Skeletal muscle tissue (tissue), 4 donors: ENCODE results near the gene ITGA3. TPM values are rescaled to one million over a fixed set of nuclear protein-coding genes. Genes with fewer than 3 reads are reported as not detected.
A peak's percentile ranks its signal among the peaks of the same experiment; 100 is the strongest.

ENCODE experiments used
- H3K27ac ChIP-seq: one replicate; pipeline ENCODE4 v1.7.0; 2013; ENCODE audit warnings: mild to moderate bottlenecking, low read depth, low read length, inconsistent platforms
- H3K27me3 ChIP-seq, 3 donors: one replicate each; pipeline ENCODE4 v1.7.0; 2013; ENCODE audit warnings: low read length in 3 of 3; ENCODE audit not compliant: control insufficient read depth in 3 of 3, insufficient read depth in 3 of 3
- H3K36me3 ChIP-seq, 3 donors: one replicate each; pipeline ENCODE4 v1.7.0; 2013; ENCODE audit warnings: low read length in 3 of 3; ENCODE audit not compliant: control insufficient read depth in 3 of 3, insufficient read depth in 3 of 3
- H3K4me1 ChIP-seq, 3 donors: one replicate each; pipeline ENCODE4 v1.7.0; 2013; ENCODE audit warnings: low read length in 3 of 3, mild to moderate bottlenecking in 3 of 3; ENCODE audit not compliant: control insufficient read depth in 3 of 3, insufficient read depth in 3 of 3
- H3K4me3 ChIP-seq, 3 donors: one replicate each; pipeline ENCODE4 v1.7.0; 2013; ENCODE audit warnings: low read length in 3 of 3
- H3K9ac ChIP-seq, 3 donors: one replicate each; pipeline ENCODE4 v1.7.0; 2013; ENCODE audit warnings: low read length in 3 of 3, mild to moderate bottlenecking in 3 of 3, moderate library complexity in 2 of 3, low read depth in 1 of 3
- H3K9me3 ChIP-seq, 3 donors: one replicate each; pipeline ENCODE4 v1.7.0; 2013; ENCODE audit warnings: low read length in 3 of 3; ENCODE audit not compliant: control insufficient read depth in 3 of 3
- total RNA-seq: library from RNA; depleted of rRNA; stranded (reverse); fragments of >200 nt; gene quantifications from one replicate; pipeline ENCODE4 v1.2.3, GENCODE V29; 2014
- donor health status: Osteomylitis.

Gene ITGA3
- total RNA-seq, 1 donor from 2014 or later: 27.7 TPM

DNA sequence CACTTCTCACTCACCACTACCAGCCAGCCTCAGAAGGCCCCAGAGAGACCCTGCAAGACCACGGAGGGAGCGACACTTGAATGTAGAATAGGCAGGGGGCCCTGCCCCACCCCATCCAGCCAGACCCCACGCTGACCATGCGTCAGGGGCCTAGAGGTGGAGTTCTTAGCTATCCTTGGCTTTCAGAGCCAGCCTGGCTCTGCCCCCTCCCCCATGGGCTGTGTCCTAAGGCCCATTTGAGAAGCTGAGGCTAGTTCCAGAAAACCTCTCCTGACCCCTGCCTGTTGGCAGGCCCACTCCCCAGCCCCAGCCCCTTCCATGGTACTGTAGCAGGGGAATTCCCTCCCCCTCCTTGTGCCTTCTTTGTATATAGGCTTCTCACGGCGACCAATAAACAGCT is 34.2 kb downstream of the ITGA3 start:
- no peak overlapping the region for H3K9ac ChIP-seq
- no peaks in the 10 kb centered on the region for H3K27me3 ChIP-seq
- no peaks in the 10 kb centered on the region for H3K9me3 ChIP-seq
- no peak overlapping the region for H3K27ac ChIP-seq
- H3K4me3 ChIP-seq: no peak overlapping the region
- peaks cover 15 to 21% (median 16%) of the 10 kb centered on the region in 3 donors for H3K36me3 ChIP-seq
- peaks cover 4 to 10% (median 9%) of the 10 kb centered on the region in 3 donors for H3K4me1 ChIP-seq

DNA sequence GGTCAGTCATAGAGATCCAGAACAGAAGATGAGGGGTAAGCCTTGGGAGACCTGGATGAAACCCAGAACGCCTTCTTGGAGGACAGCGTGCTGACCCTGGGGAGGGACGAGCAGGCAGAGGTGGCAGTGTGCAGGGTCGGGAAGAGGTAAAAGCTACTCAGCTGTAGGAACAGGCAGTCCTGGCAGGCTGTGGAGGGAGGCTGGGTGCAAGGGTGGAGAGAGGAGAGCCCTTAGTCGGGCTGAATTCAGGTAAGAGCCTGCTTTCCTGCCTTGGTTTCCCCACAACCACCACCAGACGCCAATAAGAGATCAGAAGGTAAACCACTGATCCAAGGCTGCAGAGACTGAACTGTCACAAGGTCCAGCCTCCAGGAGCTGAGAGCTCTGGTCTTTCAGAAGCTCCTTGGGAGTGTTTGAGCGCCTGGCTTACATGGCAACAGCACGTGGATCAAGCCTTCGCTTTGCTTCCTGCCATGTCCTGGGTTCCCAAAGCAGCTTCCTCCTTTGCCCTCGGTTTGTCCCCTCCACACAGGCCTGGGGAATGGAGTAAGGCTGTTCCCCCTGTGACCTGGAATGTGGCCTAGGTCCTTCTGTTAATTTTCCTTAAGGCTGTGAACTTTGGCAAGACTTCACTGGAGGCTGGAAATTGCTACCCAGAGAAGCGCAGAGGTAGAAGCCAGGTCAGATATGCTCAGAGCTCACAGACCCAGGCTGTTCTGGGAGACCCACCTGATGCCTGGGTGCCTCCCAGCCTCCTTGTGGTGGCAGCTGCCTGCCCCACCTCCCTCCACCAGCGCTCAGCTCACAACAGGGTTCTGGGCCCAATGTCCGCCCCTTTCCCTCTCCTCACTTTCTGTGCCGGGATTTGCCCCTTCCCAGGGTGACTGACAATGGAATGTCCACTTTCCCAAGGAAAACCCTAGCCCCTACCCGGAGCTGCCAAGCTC is 35.3 kb downstream of the ITGA3 start:
- no peaks in the 10 kb centered on the region for H3K9me3 ChIP-seq
- H3K9ac ChIP-seq: peak overlapping the region in 1 of 3 donors; percentile 16
- no peaks in the 10 kb centered on the region for H3K27me3 ChIP-seq
- peaks cover 16 to 21% (median 17%) of the 10 kb centered on the region in 3 donors for H3K36me3 ChIP-seq
- peaks cover 9 to 18% (median 15%) of the 10 kb centered on the region in 3 donors for H3K4me1 ChIP-seq
- no peak overlapping the region for H3K27ac ChIP-seq
- no peak overlapping the region for H3K4me3 ChIP-seq

DNA sequence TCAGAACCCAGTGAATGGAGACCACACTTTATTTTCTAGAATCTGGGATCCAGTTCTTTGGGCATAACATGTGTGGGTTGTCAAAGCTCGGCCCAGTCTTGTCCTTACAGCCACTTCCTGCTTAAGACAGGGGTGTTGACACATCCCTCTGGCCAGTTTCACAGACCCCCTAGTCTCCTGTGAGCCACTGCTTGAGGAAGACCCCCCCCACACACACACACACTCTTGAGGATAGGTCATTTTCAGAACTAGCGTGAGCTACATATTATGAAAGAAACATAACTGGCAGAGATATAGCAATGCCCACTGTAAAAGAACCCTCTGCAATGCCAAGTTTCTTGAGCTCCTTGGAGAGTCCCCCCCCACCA is 36.0 kb downstream of the ITGA3 start:
- Histone ChIP-seq H3K9ac (no peak overlapping the region), H3K27ac (no peak overlapping the region), H3K4me1 (peaks cover 16 to 24% (median 21%) of the 10 kb centered on the region in 3 donors), H3K4me3 (no peak overlapping the region), H3K9me3 (no peaks in the 10 kb centered on the region), H3K36me3 (peaks cover 17 to 22% (median 18%) of the 10 kb centered on the region in 3 donors), H3K27me3 (no peaks in the 10 kb centered on the region)

DNA sequence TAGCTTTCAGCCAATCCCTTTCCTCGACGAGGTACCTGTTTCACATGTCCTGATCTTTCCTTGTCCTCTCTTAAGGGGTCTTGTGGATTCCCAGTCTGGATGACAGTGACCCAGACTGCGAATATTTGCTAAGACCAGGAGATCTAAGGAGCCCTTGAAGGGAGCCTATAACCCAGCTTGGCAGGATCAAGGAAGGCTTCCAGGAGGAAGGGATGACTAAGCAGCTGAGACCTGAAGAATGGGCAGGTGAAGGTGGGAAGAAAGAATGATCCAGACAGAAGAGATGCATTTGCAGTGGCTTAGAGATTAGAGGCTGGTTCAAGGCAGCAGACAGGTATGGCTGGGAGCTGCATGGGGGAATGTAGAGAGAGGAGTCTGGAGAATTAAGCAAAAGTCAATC is 37.3 kb downstream of the ITGA3 start:
- no peaks in the 10 kb centered on the region for H3K27me3 ChIP-seq
- H3K4me1 ChIP-seq: peaks cover 29 to 38% (median 35%) of the 10 kb centered on the region in 3 donors
- H3K4me3 ChIP-seq: no peak overlapping the region
- no peaks in the 10 kb centered on the region for H3K9me3 ChIP-seq
- no peak overlapping the region for H3K9ac ChIP-seq
- peaks cover 25 to 35% (median 32%) of the 10 kb centered on the region in 3 donors for H3K36me3 ChIP-seq
- H3K27ac ChIP-seq: no peak overlapping the region

DNA sequence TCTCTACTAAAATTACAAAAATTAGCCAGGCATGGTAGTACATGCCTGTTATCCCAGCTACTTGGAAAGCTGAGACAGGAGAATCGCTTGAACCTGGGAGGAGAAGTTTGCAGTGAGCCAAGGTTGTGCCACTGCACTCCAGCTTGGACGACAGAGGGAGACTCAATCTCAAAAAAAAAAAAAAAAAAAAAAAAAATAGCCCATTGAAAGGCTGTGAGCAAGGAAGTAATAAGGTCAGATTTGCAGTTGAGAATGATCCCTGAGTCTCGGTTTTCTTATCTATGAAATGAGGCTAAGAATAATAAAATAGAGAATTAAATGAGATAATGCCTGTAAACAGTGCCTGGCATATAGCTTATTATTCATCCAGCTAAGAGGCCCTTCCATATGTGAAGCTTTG is 37.9 kb downstream of the ITGA3 start:
- Histone ChIP-seq H3K9me3 (no peaks in the 10 kb centered on the region), H3K27ac (no peak overlapping the region), H3K4me3 (no peak overlapping the region), H3K36me3 (peaks cover 22 to 36% (median 33%) of the 10 kb centered on the region in 3 donors), H3K4me1 (peaks cover 35 to 43% (median 40%) of the 10 kb centered on the region in 3 donors), H3K9ac (no peak overlapping the region), H3K27me3 (no peaks in the 10 kb centered on the region)

DNA sequence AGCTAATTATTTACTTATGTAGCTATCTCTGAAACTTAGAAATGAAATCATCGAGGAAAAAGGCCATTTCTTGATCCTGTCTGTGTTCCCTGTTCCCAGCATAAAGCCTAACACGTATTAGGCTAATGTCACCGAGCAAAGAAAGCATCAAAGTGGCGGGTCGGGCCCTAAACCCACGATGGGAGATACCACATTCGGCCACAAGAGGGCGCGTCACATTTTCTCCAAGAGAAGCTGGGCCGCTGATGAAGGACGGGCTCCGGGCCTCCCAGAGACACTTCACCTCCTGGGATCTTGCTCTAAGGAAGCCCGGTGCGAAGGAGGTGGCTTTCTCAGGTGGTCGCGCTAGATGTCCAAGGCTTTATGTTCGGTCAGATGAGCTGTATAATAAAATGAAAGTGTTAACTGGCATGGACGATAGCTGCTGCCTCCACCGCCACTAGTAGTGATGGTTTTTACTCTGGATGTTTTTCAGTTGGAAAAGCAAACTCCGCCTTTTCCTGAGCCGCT is 38.4 kb downstream of the ITGA3 start:
- H3K9ac ChIP-seq: peak overlapping the region; percentile 72 to 96 (median 90)
- H3K4me1 ChIP-seq: peaks cover 40 to 48% (median 45%) of the 10 kb centered on the region in 3 donors

DNA sequence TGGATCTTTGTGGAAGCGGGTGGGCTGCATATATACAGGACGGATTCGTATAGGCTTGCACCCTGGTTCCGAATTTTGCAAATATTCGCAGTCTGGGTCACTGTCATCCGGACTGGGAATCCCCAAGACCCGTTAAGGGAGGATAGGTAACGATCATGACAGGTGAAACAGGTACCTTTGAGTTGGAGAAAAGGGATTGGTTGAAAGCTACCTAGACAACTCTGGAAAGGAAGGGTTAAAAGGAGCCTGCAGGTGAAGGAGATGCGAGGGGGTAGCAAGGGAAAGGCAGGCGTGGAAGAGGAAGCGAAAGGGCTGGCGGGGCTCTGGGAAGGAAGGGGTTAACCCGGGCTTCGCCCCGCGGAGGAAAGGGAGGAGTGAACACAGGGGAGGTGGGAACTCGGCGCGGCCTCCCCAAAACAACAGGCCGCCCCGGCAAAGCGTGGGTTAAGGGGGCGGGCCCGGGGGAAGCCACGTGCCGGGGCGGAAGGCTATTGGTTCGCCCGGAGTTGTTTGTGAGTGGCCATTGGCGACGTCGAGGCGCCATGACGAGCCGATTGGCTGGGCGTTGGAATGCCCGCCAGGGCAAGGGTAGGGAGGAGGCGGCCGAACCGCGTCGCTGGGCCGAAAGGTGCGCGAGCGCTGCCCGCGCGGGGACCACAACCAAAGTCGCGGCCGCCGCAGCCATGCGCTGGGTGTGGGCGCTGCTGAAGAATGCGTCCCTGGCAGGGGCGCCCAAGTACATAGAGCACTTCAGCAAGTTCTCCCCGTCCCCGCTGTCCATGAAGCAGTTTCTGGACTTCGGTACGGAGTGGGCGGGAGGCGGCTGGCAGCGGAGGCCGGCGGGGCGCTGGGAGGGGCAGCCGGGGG is 39.1 kb downstream of the ITGA3 start, which contains the start of gene PDK2:
Gene PDK2 (plus strand): TSS at position 599 of the 867 bp plus-strand sequence. CDS start 85 bp downstream, at position 684.
- Histone ChIP-seq H3K27me3 (no peaks in the 10 kb centered on the region), H3K9me3 (no peaks in the 10 kb centered on the region), H3K36me3 (peaks cover 21 to 33% (median 28%) of the 10 kb centered on the region in 3 donors), H3K27ac (peak within 1 kb of the TSS; percentile 94), H3K9ac (peak within 1 kb of the TSS; percentile 87 to 98 (median 96)), H3K4me1 (peaks cover 45 to 54% (median 50%) of the 10 kb centered on the region in 3 donors), H3K4me3 (peak within 1 kb of the TSS; percentile 91 to 98 (median 94))

More for the DNA sequence above, 38.4 kb downstream of the ITGA3 start:
- Histone ChIP-seq H3K9me3 (no peaks in the 10 kb centered on the region), H3K36me3 (peaks cover 24 to 35% (median 35%) of the 10 kb centered on the region in 3 donors), H3K4me3 (peak overlapping the region; percentile 82 to 93 (median 91)), H3K27me3 (no peaks in the 10 kb centered on the region), H3K27ac (peak overlapping the region; percentile 94)

DNA sequence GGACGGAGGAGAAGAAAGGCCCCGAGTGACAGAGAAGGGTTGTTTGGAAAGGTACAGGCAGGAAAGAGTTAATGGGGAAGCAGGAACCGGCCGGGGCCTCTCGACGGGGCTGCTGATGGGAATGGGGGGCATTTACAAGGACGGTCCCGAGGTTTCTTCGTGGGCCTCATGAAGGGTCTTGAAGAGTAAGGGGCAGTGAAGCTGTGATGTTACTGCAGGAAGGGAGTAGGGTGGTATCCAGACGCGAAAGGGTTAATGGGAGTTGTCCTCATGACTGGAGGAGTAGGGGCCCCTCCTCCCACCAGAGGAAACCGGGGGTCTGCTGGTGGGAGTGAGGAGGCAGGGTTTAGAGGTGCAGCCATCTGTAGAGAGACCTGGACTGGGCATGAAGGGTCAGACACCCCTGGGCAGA is 39.7 kb downstream of the ITGA3 start:
- Histone ChIP-seq H3K36me3 (peaks cover 23 to 39% (median 25%) of the 10 kb centered on the region in 3 donors), H3K9ac (peak overlapping the region; percentile 87 to 98 (median 96)), H3K9me3 (no peaks in the 10 kb centered on the region), H3K4me1 (peaks cover 52 to 61% (median 57%) of the 10 kb centered on the region in 3 donors), H3K27ac (peak overlapping the region; percentile 94), H3K4me3 (peak overlapping the region; percentile 91 to 98 (median 94)), H3K27me3 (no peaks in the 10 kb centered on the region)

DNA sequence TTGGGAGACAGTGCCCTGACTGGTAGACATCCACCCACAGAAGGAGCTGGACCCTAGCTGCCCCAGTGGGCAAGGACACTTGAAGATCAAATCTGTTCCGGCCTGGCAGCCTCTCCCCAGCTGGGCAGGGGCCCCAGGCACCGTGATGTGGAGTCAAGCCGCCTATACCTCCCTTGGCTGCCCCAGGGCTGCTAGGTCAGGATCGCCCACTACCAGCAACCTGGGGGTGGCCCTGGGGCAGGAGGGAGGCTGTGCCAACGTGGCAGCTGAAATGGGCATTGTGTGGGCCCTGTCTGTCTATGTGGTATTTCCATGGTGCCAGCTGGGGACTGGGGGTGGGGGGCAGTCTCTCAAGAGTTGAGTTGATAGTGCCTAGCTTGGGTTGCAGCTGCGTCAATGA is 40.2 kb downstream of the ITGA3 start:
- H3K4me1 ChIP-seq: peaks cover 56 to 65% (median 61%) of the 10 kb centered on the region in 3 donors
- peak overlapping the region; percentile 91 to 98 (median 94) for H3K4me3 ChIP-seq
- H3K36me3 ChIP-seq: peaks cover 23 to 41% (median 25%) of the 10 kb centered on the region in 3 donors
- H3K9me3 ChIP-seq: no peaks in the 10 kb centered on the region
- peak overlapping the region; percentile 94 for H3K27ac ChIP-seq
- no peaks in the 10 kb centered on the region for H3K27me3 ChIP-seq
- H3K9ac ChIP-seq: peak overlapping the region; percentile 87 to 98 (median 96)
